GM12874 (cell line): ENCODE data around the gene TGFBR3.

ENCODE experiments used
- TF ChIP-seq, protein P1 (sequence below): IDR thresholded peaks from 2 replicates; pipeline ENCODE4 v1.5.1; 2011; ENCODE audit warnings: low read depth, mild to moderate bottlenecking, control low read depth, low read length, moderate library complexity; ENCODE audit not compliant: insufficient read depth

TGFBR3 gene

DNA sequence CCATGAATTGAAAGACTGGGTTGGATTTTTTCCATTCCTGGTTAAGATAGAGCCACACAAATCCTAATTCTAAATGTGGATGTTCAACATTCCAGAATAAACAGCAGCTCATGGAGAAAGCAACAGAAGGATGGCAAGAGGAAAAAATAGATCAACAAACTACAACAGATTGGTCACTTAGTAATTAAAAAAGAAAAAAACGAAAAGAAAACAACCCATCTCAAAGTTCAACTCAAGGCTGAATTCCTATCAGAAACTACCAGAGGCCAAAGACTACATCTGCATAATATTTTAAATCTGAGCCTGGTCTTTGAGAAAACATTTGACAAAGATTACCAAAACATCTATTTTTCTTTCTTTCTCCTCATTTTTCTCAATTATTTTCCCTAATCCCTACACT is 69.9 kb downstream of the TGFBR3 start:
- TF ChIP-seq, protein P1, sequence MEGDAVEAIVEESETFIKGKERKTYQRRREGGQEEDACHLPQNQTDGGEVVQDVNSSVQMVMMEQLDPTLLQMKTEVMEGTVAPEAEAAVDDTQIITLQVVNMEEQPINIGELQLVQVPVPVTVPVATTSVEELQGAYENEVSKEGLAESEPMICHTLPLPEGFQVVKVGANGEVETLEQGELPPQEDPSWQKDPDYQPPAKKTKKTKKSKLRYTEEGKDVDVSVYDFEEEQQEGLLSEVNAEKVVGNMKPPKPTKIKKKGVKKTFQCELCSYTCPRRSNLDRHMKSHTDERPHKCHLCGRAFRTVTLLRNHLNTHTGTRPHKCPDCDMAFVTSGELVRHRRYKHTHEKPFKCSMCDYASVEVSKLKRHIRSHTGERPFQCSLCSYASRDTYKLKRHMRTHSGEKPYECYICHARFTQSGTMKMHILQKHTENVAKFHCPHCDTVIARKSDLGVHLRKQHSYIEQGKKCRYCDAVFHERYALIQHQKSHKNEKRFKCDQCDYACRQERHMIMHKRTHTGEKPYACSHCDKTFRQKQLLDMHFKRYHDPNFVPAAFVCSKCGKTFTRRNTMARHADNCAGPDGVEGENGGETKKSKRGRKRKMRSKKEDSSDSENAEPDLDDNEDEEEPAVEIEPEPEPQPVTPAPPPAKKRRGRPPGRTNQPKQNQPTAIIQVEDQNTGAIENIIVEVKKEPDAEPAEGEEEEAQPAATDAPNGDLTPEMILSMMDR, result no peak

GRCh38 chr1:91814448-91814847 is 71.5 kb downstream of the TGFBR3 start:
- TF ChIP-seq, protein P1, result no peak

GRCh38 chr1:91813813-91814212 is 72.1 kb downstream of the TGFBR3 start:
- TF ChIP-seq, protein P1, result no peak

DNA sequence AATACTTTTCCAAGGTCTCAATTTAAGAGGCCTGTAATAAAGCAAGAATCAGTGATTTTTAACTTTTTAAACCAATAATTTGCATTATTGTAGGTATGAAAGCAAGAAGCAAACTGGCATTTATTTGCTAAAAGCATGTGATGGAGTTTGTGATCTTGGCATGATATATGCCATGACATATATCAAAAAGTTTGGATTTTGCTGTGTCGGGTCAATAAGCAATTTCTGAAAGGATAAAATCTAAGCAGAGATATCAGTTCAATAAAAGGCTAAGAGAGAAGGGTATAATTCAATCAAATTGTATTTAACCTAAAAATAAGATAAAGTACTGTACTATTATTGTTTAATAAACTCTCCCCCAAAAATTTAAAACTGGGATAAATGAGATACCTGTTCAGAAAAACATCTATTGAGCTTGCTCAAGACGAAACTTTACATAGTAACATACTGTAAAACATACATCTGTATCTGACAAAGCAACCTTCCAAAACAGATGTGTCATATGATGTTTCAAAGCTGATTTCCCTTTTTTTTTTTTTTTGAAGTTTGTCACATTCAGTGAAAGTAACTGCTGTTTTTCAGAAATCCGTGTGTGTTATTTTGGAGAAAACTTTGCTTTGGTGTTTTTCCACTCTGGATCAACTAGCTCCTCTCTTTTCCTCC is 74.5 kb downstream of the TGFBR3 start:
- TF ChIP-seq, protein P1, result no peak

GRCh38 chr1:91809317-91809716 is 76.6 kb downstream of the TGFBR3 start:
- TF ChIP-seq, protein P1, result no peak

GRCh38 chr1:91807921-91808620 is 77.9 kb downstream of the TGFBR3 start:
- TF ChIP-seq, protein P1, result no peak

GRCh38 chr1:91806769-91807700 is 78.9 kb downstream of the TGFBR3 start:
- TF ChIP-seq, protein P1, result no peak
